Measurements from ENCODE around the gene DST. TPM values are rescaled to one million over a fixed set of nuclear protein-coding genes. Genes with fewer than 3 reads are reported as not detected.

DST gene
- total RNA-seq, 1 experiment from 2014 or later: 76.0 TPM

- no peak for TF ChIP-seq CTCF (IDR thresholded peaks at IDR 0.05; ENCODE audit: insufficient read depth in 1 of 2, low read depth in 1 of 2, low read length in 1 of 2, severe bottlenecking in 1 of 2, unreplicated experiment in 1 of 2)
- Histone ChIP-seq H3K4me3 (ENCODE audit: low read depth, low read length) (no peak overlapping the region), H3K36me3 (ENCODE audit: control insufficient read depth, insufficient read depth, low read length) (no peaks in the 10 kb centered on the region), H3K27me3 (replicated peaks; ENCODE audit: control insufficient read depth, insufficient read depth, low read length) (no peaks in the 10 kb centered on the region), H3K4me1 (peaks cover 20% of the 10 kb centered on the region), H3K9me3 (no peaks in the 10 kb centered on the region)
- no peak for DNase-seq
- Mint-ChIP-seq H3K36me3 (ENCODE audit: insufficient read depth, unreplicated experiment) (peaks cover 36% of the 10 kb centered on the region), H3K4me1 (ENCODE audit: low read depth, unreplicated experiment) (peaks cover 18% of the 10 kb centered on the region), H3K9me3 (ENCODE audit: unreplicated experiment) (no peaks in the 10 kb centered on the region), H3K27ac (ENCODE audit: unreplicated experiment) (no peak overlapping the region), H3K27me3 (ENCODE audit: insufficient read depth, unreplicated experiment) (no peaks in the 10 kb centered on the region), H3K4me3 (ENCODE audit: unreplicated experiment) (no peak overlapping the region)
- POLR2A ChIA-PET: no interaction called here
- intact Hi-C loops (cut with micrococcal nuclease; ENCODE audit: unreplicated experiment): no loop called here
- CTCF ChIA-PET: no interaction called here
- no TSS peak for BruUV-seq (replicated peaks)
Observed at GRCh38 chr6:56478202-56478601, 164.5 kb downstream of the DST start.

DNA sequence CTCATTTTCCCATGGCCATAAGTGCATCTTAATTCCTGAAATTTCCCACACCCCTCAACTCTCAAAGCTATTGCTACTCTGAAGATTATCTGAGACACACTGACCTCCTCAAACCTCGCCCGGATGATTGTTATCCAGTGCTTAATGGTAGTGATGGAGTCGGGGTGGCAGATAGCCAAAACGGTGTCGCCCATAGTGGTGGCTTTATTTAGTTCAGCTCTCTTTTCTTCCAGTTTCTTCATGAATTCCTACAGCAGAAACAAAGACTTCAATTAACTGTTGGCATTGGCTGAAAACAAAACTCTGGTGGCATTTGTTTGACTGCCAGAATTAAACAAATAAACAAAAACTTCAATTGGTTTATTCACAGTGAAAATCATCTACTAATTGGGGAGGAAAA, 165.4 kb downstream of the DST start:
- Mint-ChIP-seq H3K27ac (ENCODE audit: unreplicated experiment) (no peak overlapping the region), H3K36me3 (ENCODE audit: insufficient read depth, unreplicated experiment) (peaks cover 40% of the 10 kb centered on the region), H3K4me1 (ENCODE audit: low read depth, unreplicated experiment) (peaks cover 12% of the 10 kb centered on the region), H3K27me3 (ENCODE audit: insufficient read depth, unreplicated experiment) (no peaks in the 10 kb centered on the region), H3K4me3 (ENCODE audit: unreplicated experiment) (no peak overlapping the region), H3K9me3 (ENCODE audit: unreplicated experiment) (no peaks in the 10 kb centered on the region)
- TF ChIP-seq CTCF (IDR thresholded peaks at IDR 0.05; ENCODE audit: insufficient read depth in 1 of 2, low read depth in 1 of 2, low read length in 1 of 2, severe bottlenecking in 1 of 2, unreplicated experiment in 1 of 2): no peak
- Histone ChIP-seq H3K4me3 (ENCODE audit: low read depth, low read length) (no peak overlapping the region), H3K27me3 (replicated peaks; ENCODE audit: control insufficient read depth, insufficient read depth, low read length) (no peaks in the 10 kb centered on the region), H3K9me3 (no peaks in the 10 kb centered on the region), H3K4me1 (peaks cover 11% of the 10 kb centered on the region), H3K36me3 (ENCODE audit: control insufficient read depth, insufficient read depth, low read length) (no peaks in the 10 kb centered on the region)
- DNase-seq: no peak
- POLR2A ChIA-PET: no interaction called here
- CTCF ChIA-PET: no interaction called here
- no TSS peak for BruUV-seq (replicated peaks)
- intact Hi-C loops (cut with micrococcal nuclease; ENCODE audit: unreplicated experiment): no loop called here

- CTCF ChIA-PET: no interaction called here
- Mint-ChIP-seq H3K9me3 (ENCODE audit: unreplicated experiment) (no peaks in the 10 kb centered on the region), H3K27ac (ENCODE audit: unreplicated experiment) (peak overlapping the region; percentile 19), H3K4me1 (ENCODE audit: low read depth, unreplicated experiment) (peaks cover 12% of the 10 kb centered on the region), H3K4me3 (ENCODE audit: unreplicated experiment) (no peak overlapping the region), H3K36me3 (ENCODE audit: insufficient read depth, unreplicated experiment) (peaks cover 53% of the 10 kb centered on the region), H3K27me3 (ENCODE audit: insufficient read depth, unreplicated experiment) (no peaks in the 10 kb centered on the region)
- POLR2A ChIA-PET: interaction anchor here (0.7 kb wide), 1 partner anchor 66 kb away, joined by 6 read pairs; no protein-coding TSS in a partner anchor
- H3K9me3 ChIP-seq: no peaks in the 10 kb centered on the region
- no peaks in the 10 kb centered on the region for H3K27me3 ChIP-seq (replicated peaks; ENCODE audit: control insufficient read depth, insufficient read depth, low read length)
- H3K36me3 ChIP-seq (ENCODE audit: control insufficient read depth, insufficient read depth, low read length): no peaks in the 10 kb centered on the region
- H3K4me1 ChIP-seq: peaks cover 8% of the 10 kb centered on the region; the same call in 1 of the 2 replicates
- no peak for DNase-seq
- intact Hi-C loops (cut with micrococcal nuclease; ENCODE audit: unreplicated experiment): no loop called here
- no peak for TF ChIP-seq CTCF (IDR thresholded peaks at IDR 0.05; ENCODE audit: insufficient read depth in 1 of 2, low read depth in 1 of 2, low read length in 1 of 2, severe bottlenecking in 1 of 2, unreplicated experiment in 1 of 2)
- no peak overlapping the region for H3K4me3 ChIP-seq (ENCODE audit: low read depth, low read length)
- BruUV-seq (replicated peaks): no TSS peak
Observed at GRCh38 chr6:56475736-56476457, 166.8 kb downstream of the DST start.

Data from Caco-2 (cell line).